Measurements from ENCODE around the gene SSH2. TPM values are rescaled to one million over a fixed set of nuclear protein-coding genes. Genes with fewer than 3 reads are reported as not detected.

Gene SSH2
- total RNA-seq, 8 experiments from 2014 or later: 12.4 to 80.9 (median 16.0) TPM

DNA sequence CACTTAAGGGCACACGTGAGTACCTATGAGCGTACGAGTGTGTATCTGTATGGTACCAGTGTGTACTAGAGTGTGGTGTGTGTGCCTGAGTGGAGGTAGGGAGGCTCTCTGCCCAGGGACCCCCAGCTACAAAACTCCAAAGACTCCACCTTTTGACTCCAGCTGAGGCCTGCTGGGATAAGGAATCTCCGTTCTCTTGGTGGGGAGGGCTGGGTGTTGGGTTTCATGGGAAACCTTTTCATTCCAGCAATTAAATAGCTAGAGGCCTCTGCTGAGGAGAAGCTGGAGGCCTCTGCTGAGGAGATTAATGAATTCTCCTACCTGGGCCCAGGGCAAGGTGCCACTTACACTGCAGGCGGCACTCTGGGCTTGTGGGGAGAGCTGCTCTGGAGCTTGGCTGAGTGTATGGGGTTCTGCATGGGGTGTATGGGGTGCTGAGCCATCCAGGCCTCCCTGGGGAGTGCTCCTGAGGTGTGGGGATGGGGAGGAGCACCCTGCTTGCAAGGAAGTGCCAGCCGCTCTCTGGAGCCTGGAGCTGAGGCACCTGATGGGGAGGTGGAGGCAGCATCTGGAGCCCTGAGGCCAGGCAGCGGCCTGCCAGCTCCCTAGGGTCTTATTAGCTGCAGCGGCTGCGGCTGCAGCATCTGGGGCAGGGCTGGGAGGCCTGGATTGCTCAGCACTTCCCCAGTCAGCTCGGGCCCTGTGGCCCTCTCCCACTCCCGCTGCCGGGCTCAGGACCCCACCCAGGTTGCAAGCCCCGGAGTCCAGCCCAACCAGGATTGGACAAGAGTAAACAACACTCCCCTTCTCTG is 332.5 kb downstream of the SSH2 start:
- Histone ChIP-seq H3K4me3 (no peak overlapping the region), H3K27ac (no peak overlapping the region), H3K4me1 (replicated peaks in 1 of 2) (peaks cover 30 to 34% of the 10 kb centered on the region in 2 donors)
- in situ Hi-C loops (cut with MboI; ENCODE audit: low pct_unique_long_range_greater_than_20kb in 2 of 9, low sequenced_read_pairs in 9 of 9, unreplicated experiment in 9 of 9): no loop called here
- peak in 6 of 8 experiments; percentile 2 to 38 (median 14) for ATAC-seq (replicated peaks in 6 of 8)
- 0 to 73% (median 35%) methylated on average over 1 to 6 of the region's 13 CpGs; no CpG with 5 or more reads in 4 of the 10 experiments for WGBS, 10 experiments

- in situ Hi-C loops (cut with MboI; ENCODE audit: low pct_unique_long_range_greater_than_20kb in 2 of 9, low sequenced_read_pairs in 9 of 9, unreplicated experiment in 9 of 9): no loop called here
- peak in 3 of 8 experiments; percentile 18 to 72 (median 66) for ATAC-seq (replicated peaks in 6 of 8)
Observed at GRCh38 chr17:29596811-29597210, 333.2 kb downstream of the SSH2 start.

GRCh38 chr17:29595943-29596774 is 333.9 kb downstream of the SSH2 start:
- H3K4me3 ChIP-seq: no peak overlapping the region
- WGBS, 10 experiments: 60 to 100% (median 85%) methylated on average over 1 to 4 of the region's 12 CpGs; no CpG with 5 or more reads in 5 of the 10 experiments
- ATAC-seq (replicated peaks in 6 of 8): no peak
- H3K27ac ChIP-seq: no peak overlapping the region
- in situ Hi-C loops (cut with MboI; ENCODE audit: low pct_unique_long_range_greater_than_20kb in 2 of 9, low sequenced_read_pairs in 9 of 9, unreplicated experiment in 9 of 9): no loop called here
- H3K4me1 ChIP-seq (replicated peaks in 1 of 2): peaks cover 42 to 46% of the 10 kb centered on the region in 2 donors

More at GRCh38 chr17:29596811-29597210, 333.2 kb downstream of the SSH2 start:
- 93% methylated on average over 2 of the region's 9 CpGs; no CpG with 5 or more reads in 9 of the 10 experiments for WGBS, 10 experiments
- no peak overlapping the region for H3K4me3 ChIP-seq
- H3K4me1 ChIP-seq (replicated peaks in 1 of 2): peaks cover 37 to 42% of the 10 kb centered on the region in 2 donors
- H3K27ac ChIP-seq: no peak overlapping the region

- Histone ChIP-seq H3K4me1 (replicated peaks in 1 of 2) (peaks cover 50 to 54% of the 10 kb centered on the region in 2 donors), H3K27ac (no peak overlapping the region), H3K4me3 (no peak overlapping the region)
- no peak for ATAC-seq (replicated peaks in 6 of 8)
- in situ Hi-C loops (cut with MboI; ENCODE audit: low pct_unique_long_range_greater_than_20kb in 2 of 9, low sequenced_read_pairs in 9 of 9, unreplicated experiment in 9 of 9): no loop called here
- WGBS, 10 experiments: 20 to 71% (median 50%) methylated on average over 1 to 5 of the region's 7 CpGs; no CpG with 5 or more reads in 5 of the 10 experiments
Observed at GRCh38 chr17:29595107-29595942, 334.7 kb downstream of the SSH2 start.

GRCh38 chr17:29594519-29595090 is 335.4 kb downstream of the SSH2 start:
- 86 to 100% (median 100%) methylated on average over 1 to 8 of the region's 11 CpGs; no CpG with 5 or more reads in 5 of the 10 experiments for WGBS, 10 experiments
- Histone ChIP-seq H3K27ac (no peak overlapping the region), H3K4me1 (replicated peaks in 1 of 2) (peaks cover 57 to 61% of the 10 kb centered on the region in 2 donors), H3K4me3 (peak overlapping the region; percentile 75 to 98 (median 88))
- no peak for ATAC-seq (replicated peaks in 6 of 8)
- in situ Hi-C loops (cut with MboI; ENCODE audit: low pct_unique_long_range_greater_than_20kb in 2 of 9, low sequenced_read_pairs in 9 of 9, unreplicated experiment in 9 of 9): no loop called here

DNA sequence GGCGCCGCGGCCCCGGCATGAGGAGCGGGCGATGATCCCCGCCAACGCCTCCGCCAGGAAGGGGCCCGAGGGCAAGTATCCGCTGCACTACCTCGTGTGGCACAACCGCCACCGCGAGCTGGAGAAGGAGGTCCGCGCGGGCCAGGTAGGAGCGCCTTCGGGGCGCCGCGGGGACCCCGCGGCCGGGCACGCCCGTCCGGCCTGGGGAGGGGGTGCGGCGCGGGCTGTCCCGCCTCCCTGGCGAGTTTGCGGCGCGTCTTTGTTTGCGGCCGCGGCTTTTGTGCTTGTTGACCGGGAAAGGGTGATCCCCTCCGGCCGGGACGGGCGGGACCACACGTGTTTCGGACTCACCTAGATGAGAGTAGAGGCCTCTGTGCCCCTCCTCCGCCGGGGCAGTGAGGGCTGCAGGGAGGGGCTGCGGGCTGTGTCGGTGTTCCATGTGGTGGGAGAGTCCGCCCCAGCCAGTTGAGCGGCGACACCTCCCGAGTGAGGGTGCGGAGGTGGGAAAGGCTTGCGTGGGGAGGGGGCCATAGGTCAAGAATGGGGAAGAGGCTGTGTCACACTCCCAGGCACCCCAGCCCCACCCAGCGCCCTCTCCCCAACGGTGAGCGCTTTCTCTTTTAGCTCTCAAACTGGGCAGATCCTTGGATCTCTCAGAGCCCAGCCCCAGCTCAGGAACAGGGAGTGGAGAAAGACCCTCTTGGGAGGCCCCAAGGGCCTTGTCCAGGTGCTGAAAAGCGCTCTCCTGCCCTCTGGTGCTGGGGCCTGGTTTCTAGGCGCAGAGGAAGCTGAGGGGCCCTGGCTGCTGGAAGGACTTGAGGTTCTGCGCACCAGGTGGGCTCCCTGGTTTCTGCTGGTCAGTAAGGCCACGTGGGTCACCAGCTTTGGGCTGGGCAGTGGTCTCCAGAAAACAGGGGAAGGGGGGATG is 336.2 kb downstream of the SSH2 start:
- Histone ChIP-seq H3K4me1 (replicated peaks in 1 of 2) (peaks cover 57 to 62% of the 10 kb centered on the region in 2 donors), H3K27ac (peak overlapping the region; percentile 68 to 79)

DNA sequence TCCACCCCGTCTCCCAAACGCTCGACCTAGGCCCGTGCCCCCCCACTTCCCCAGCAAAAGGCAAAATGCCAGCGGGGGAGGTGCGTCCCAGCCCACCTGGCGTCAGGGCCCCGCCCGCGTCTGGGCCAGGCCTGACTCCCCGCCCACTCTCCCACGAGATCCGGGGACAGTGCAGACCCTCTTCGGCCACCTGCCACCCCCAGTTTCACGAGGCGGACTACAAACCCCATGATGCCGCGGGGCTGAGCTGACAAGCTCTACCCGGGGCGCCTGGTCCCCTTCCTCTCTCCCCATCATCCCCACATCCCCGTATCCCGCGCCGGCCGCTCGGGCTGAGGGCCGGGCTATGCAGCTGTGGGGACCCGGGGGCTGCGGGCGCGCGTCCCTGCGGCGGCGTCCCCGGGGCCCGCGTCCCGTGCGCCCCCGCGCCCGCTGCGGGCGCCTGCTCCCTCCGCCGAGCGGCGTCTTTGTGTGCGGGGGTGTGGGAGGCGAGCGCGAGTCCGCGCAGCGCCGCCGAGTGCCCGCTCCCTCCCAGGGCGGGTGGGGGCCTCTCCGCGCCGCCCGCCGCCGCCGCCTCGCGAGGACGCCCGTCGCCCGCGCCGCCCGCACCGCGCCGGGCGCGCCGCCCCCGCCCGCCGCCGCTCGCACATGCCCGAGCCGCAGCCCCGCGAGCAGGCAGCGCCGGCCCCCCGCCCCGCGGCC is 337.0 kb downstream of the SSH2 start, which contains the start of gene ANKRD13B:
Gene ANKRD13B, plus strand, starts transcription at position 283 of the 702 bp plus-strand sequence. CDS start 490 bp downstream, outside the sequence.
- Histone ChIP-seq H3K4me3 (peak within 1 kb of the TSS; percentile 75 to 98 (median 88)), H3K4me1 (replicated peaks in 1 of 2) (peaks cover 58 to 62% of the 10 kb centered on the region in 2 donors), H3K27ac (peak within 1 kb of the TSS; percentile 68 to 79)
- peak in 5 of 8 experiments; percentile 6 to 21 (median 17) for ATAC-seq (replicated peaks in 6 of 8)
- 7 to 20% methylated on average over 1 to 3 of the region's 96 CpGs; no CpG with 5 or more reads in 8 of the 10 experiments for WGBS, 10 experiments
- in situ Hi-C loops (cut with MboI; ENCODE audit: low pct_unique_long_range_greater_than_20kb in 2 of 9, low sequenced_read_pairs in 9 of 9, unreplicated experiment in 9 of 9): no loop called here

More for the DNA sequence above, 336.2 kb downstream of the SSH2 start:
- no peak for ATAC-seq (replicated peaks in 6 of 8)
- WGBS, 10 experiments: 0 to 39% (median 8%) methylated on average over 1 to 8 of the region's 64 CpGs; no CpG with 5 or more reads in 7 of the 10 experiments
- H3K4me3 ChIP-seq: peak overlapping the region; percentile 75 to 98 (median 88)
- in situ Hi-C loops (cut with MboI; ENCODE audit: low pct_unique_long_range_greater_than_20kb in 2 of 9, low sequenced_read_pairs in 9 of 9, unreplicated experiment in 9 of 9): no loop called here

DNA sequence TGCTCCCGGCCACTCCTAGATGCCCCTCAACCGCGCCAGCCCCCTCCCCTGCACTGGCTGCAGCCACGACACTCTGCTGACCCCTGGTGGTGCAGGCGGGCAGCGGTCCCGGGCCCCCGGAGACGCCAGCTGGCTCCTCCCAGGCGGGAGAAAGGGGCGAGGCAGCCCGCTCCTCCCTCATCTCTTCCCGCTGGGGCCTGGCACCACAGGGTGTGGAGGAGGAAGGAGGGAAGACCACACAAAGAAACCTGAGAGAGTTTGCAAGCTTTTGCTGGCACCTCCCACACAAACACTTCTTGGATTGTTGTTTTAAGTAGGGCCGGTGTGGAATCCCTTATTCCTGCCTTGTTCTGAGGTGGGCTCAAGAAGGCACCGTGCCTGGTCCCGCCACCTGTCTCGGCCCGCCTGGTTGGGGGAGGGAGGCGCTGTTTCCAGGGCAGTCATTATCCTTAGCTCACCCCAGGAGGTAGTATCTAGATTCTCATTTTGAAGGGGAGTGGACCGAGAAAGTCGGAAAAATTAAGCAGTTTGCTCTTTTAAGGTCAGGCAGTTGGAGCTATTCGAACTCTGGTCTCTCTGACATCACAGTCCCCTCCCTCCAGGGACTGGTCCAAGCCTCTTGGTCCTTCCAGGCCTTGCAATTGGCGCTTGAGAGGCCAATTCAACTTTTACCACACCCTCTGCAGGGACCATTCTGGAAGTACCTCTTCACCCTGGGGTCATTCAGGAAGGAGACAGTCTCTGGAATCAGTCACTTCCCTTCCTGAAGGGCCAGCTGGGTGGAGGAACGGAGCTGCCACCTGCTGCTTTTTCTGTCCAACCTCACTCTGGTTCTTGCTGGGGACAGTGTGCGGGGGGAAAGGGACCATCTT is 338.1 kb downstream of the SSH2 start:
- H3K4me3 ChIP-seq: peak overlapping the region; percentile 2 to 98 (median 11)
- H3K27ac ChIP-seq: no peak overlapping the region
- in situ Hi-C loops (cut with MboI; ENCODE audit: low pct_unique_long_range_greater_than_20kb in 2 of 9, low sequenced_read_pairs in 9 of 9, unreplicated experiment in 9 of 9): no loop called here
- peaks cover 52 to 58% of the 10 kb centered on the region in 2 donors for H3K4me1 ChIP-seq (replicated peaks in 1 of 2)
- 1 to 83% (median 20%) methylated on average over 1 to 15 of the region's 25 CpGs; no CpG with 5 or more reads in 2 of the 10 experiments for WGBS, 10 experiments
- peak; percentile 15 to 66 (median 62) for ATAC-seq (replicated peaks in 6 of 8)

- 0 to 3% methylated on average over 1 to 8 of the region's 31 CpGs; no CpG with 5 or more reads in 8 of the 10 experiments for WGBS, 10 experiments
- Histone ChIP-seq H3K4me3 (peak overlapping the region; percentile 2 to 21 (median 11)), H3K27ac (peak overlapping the region; percentile 74 to 80), H3K4me1 (replicated peaks in 1 of 2) (peaks cover 45 to 50% of the 10 kb centered on the region in 2 donors)
- in situ Hi-C loops (cut with MboI; ENCODE audit: low pct_unique_long_range_greater_than_20kb in 2 of 9, low sequenced_read_pairs in 9 of 9, unreplicated experiment in 9 of 9): no loop called here
- ATAC-seq (replicated peaks in 6 of 8): peak; percentile 2 to 38 (median 18)
Observed at GRCh38 chr17:29591146-29591736, 338.8 kb downstream of the SSH2 start.

Data from motor neuron (in vitro differentiated cells).